GM21381 (cell line): ENCODE data around the gene CREB3.

Source experiments
- ATAC-seq: cut with Tn5 transposase; IDR thresholded peaks from one replicate; pipeline ENCODE4 v1.9.1; 2021; ENCODE audit warnings: mild to moderate bottlenecking, moderate library complexity; ENCODE audit not compliant: unreplicated experiment

The CREB3 gene

GRCh38 chr9:35700942-35701341 lies 31.5 kb upstream of the CREB3 start:
- no peak for ATAC-seq

GRCh38 chr9:35702696-35703095 lies 29.8 kb upstream of the CREB3 start:
- ATAC-seq = no peak

DNA sequence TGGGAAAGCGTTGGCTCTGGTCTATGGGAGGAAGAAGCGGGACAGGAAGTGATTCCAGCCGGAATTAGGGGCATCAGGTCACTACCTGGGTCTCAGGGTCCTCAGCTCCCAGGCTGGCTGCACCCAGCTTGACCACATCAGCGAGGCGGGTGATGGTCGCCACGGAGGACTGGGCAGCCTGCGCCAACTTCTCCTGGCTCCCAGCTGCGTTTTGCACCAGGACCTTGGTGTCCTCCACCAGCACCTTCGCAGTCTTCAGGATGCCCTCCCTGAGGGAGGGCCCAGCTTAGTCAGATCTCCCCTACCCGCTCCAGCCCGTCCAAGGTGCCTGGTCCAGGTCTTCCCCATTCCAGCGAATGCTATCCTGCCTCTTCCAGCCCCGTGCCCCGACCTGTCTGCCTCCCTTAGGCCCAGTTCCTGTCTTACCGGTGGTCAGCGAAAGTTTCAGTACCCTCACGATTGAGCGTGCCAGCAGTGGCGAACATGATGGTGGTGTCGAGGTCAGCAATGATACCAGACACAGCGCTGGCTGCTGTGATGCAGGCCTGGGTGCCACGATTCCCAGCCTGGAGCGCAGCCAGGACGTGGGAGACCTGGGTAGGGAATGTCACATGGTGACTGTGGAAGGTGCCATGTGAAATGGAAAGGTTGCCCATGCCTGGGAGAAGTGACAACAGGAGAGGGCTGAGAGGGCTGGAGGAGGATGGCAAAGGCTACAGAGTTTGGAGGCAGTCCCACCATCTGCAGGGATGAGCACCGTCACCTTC lies 28.4 kb upstream of the CREB3 start:
- no peak for ATAC-seq

- ATAC-seq = no peak
These were observed 27.1 kb upstream of the CREB3 start for GRCh38 chr9:35705372-35705771.

DNA sequence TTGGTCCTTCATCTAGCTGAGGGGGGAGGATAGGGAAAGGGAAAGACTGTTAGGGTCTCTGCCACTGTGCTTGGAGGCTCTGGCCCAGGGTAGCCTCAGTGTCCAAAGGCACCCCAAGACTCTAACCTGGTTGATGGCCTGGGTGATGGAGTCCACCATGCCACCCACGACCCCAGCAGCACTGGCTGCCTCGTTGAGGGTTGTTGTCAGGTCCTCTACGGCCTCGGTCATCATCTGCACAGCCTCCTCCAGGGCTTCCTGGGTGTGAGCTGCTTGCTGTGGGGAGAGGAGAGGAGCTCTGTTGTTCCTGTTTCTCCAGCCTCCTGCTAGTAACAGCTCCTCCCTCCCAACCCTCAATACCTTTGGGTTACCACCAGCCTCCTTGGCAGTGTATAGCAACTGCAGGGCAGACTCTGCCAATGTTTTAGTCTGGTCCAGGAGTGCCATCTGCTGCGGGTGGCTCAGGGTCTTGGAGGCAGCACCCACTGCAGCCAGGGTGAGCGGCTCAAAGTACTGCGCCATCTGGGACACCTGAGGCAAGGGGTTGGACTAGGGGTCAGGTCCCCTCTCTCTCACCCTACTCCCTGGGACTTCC lies 26.5 kb upstream of the CREB3 start:
- ATAC-seq = no peak

- ATAC-seq = no peak
These were observed 25.5 kb upstream of the CREB3 start for GRCh38 chr9:35706951-35707350.

DNA sequence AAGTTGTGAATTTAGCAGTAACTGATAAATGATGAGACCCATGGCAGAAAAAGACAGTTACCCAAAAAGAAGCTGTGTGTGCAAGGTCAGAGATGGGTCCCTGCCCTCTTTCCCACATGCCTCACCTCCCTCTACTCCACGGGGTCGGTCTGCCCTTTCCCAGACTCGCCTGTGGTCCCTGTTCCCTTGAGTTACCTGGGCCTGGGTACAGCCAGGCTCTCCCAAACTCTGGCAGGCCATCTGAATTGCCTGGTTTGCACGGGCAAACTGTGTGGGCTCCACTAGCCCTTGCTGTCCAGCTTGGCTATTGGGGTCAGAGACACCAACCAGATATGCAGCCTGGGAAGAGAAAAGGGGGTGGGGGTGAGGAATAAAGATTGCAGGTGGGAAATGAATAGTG lies 24.3 kb upstream of the CREB3 start:
- no peak for ATAC-seq

- no peak for ATAC-seq
These were observed 21.5 kb upstream of the CREB3 start for GRCh38 chr9:35710818-35711500.

DNA sequence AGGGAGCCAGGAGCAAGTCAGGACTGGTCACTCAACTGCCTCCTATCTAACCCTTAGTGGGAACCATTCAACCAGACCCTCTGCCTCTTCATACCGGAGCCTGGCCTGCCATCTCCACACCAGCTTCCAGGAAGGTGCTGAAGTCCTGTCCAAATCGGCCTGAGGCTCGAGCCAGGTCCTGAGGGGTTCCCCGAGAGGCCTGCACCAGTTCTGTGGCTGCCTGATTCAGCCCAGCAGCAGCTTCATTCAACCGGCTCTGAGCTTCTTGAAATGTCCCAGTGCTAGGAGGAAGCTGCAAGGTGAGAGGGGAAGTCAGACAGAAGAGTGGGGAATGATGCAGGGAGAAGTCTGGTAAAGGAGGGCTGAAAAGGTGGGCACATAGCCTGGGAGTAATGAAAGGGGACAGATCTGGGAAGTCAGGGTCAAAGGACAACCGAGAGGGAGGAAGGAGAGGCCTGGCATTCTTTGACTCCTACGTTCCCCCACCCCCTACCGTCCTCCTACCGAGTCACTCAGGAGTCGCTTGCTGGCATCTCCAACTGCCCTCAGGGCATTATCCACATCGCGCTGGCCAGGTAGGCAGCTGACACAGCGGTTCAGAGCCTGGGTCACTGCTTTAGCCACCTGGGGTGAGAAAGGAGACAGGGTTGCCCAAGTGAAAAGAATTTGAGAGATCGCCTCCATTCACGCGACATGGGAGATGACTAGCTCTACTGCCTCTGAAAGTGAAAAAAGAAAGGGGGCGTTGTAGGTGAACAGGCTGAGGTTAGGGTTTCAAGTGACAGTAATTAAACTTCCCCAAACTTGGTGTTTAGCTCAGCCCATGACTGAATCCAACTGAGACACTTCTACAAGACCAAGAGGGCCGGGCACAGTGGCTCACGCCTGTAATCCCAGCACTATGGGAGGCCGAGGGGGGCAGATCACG lies 20.7 kb upstream of the CREB3 start:
- peak; percentile 66 for ATAC-seq

DNA sequence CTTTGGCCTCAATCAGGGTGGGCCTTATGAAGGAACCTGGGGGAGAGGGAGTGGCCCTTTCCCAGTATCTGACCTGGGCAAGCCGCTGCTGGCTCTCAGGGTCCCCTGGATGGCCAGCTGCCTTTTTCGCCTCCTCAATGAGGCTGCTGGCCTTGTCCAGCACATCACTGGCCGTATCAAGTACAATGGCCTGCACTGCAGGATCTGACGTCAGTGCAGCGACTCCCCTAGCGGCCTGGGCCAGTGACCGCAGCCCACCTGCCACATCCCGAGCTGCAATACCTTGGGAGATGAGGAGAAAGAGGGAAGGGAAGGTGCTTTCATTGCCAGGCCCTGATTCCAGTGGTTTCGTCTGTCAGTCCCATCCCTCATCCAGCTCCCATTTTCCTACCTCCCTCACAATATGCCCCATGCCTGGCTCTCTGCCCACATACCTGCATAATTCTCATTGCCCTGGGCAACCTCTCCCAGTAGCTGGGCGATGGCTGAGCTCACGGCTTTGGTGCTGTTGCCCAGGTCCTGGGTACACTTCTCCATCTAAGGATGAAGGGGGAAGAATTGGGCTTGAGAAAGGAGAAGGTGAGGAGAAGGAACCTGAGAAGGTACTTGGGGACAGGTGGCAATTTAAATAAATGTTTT lies 19.6 kb upstream of the CREB3 start:
- no peak for ATAC-seq

GRCh38 chr9:35713578-35713977 lies 18.9 kb upstream of the CREB3 start:
- ATAC-seq = no peak

DNA sequence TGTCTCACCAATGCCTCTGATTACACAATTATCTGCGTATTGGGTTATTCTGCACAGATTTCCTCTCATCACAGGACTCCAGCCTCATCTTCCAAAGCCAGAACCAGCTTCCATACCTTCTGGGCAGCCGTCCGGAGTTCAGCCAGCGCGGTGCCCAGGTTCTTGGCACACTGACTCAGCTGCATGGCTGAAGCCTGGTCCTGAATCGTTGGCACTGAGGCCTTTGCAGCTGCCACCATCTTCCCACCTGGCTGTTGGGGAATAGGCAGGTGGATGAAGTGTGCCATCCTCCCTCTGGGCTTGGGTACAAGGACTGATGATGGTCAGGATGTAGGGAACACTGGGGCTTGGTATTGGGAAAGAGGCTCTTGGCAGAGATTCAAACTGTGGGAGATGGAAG lies 18.3 kb upstream of the CREB3 start:
- ATAC-seq = no peak

DNA sequence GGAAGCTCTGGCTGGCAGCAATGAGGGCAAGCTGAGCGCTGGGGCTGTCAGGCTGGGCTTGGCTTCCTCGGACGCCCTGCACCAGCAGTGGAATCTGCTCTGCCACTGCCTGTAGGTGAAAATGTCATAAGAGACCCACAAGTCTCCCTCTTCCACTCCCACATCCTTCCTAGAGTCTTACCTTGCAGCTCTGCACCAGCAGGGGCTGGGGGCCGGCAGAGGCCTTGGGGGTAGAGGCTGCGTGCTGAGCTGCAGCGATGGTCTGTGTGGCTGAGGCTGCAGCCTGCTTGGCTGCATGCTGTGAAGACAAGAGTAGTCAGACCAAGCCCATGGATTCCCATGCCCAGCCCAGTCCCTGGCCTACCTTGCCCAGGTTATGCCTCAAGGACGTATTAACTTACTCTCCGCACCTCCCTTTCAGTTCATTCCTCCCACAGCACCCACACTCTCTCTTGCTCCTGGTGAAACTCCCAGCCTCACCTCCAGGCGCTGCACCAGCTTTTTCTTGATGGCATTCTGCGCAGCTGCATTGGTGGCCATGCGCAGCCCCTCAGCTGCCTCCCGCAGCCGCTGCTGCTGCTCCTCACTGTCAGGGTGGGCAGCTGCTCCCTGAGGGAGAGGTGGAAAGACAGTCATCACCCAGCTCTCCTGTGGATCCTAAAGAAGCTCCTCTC lies 17.8 kb upstream of the CREB3 start:
- no peak for ATAC-seq

GRCh38 chr9:35716230-35716629 lies 16.2 kb upstream of the CREB3 start:
- no peak for ATAC-seq

DNA sequence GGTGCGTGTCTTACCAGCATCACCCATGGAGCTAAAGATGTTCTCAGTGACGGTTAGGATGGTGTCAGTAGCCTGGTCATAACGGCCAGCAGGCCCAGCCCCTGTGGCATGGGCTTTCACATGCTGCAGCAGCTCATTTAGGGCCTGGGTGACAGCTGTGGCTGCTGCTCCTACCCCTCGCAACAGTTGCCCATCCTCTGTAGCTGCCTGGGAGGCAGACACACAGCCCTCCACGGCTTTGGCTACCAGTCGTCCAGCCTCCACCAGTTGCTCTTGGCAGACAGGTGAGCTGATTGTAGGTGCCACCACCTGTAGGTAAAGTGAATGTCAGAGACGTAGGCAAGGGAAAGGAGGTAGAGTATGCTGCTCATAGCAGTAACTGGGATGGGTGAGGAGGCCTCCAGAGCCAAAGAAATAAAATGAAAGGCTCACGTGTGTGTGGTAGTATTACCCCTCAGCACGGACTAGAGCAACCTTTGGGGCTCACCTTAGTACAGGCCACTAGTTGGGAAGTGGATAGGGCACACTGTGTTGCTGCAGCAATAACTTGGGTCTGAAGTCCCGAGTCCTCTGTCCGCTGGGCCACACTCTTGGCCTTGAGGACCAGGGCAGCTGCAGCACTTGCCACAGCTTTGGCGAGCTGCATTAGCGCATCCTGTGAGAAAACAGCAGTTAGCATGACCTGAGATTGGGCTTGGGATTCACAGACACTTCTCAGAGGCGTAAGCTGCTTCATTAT lies 15.2 kb upstream of the CREB3 start:
- ATAC-seq = no peak

- no peak for ATAC-seq
These were observed 13.6 kb upstream of the CREB3 start for GRCh38 chr9:35718721-35719511.

DNA sequence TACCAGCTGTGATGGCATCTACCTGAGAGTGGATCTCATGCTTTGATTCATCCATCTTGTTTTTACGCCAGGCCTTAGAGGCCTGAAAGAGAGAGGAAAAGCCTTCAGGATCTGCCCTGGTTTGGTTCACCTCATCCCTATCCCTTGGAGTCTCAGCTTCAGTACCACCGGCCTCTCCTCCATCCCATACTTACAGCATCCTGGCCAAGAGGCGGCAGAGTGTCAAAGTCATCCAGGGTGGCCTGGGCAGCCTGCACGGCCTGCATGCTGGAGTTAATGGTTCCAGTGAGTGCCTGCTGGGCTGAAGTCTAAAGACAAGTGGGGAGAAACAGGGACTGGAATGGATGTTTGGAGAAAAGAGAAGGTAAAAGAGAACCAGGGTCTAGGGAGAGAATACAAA lies 12.9 kb upstream of the CREB3 start:
- no peak for ATAC-seq

- no peak for ATAC-seq
These were observed 9.0 kb upstream of the CREB3 start for GRCh38 chr9:35723426-35723825.

GRCh38 chr9:35723908-35724307 lies 8.6 kb upstream of the CREB3 start:
- no peak for ATAC-seq
